NCI-H1092 (cell line): ENCODE results near the gene CMTM6.
"Not testable (repeated sequence)": the region's sequence is repeated elsewhere in the genome, so short reads cannot be mapped to it uniquely, and the experiment has no call there.

Experiments
- DNase-seq: peaks from one replicate; lab custom pipeline; 2025; lab: John Stamatoyannopoulos, UW

The CMTM6 gene

GRCh38 chr3:32447865-32448400 lies 54.7 kb downstream of the CMTM6 start:
- DNase-seq, result no peak

DNA sequence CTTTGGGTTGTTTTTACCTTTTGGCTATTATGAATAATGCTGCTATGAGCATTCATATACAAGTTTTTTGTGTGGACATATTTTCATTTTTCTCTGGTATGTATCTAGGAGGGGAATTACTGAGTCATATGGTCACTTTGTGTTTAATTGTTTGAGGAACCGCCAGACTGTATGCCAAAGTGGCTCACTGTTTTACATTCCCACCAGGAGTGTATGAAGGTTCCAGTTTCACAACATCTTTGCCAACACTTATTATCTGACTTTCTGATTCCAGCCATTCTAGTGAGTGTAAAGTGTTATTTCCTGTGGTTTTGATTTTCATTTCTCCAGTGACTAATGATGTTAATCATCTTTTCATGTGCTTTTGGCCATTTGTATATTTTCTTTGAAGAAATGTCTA lies 59.2 kb downstream of the CMTM6 start:
- DNase-seq, result no peak

- DNase-seq, result no peak
Measured at GRCh38 chr3:32442766-32443165, 59.9 kb downstream of the CMTM6 start.

GRCh38 chr3:32440611-32441350 lies 61.9 kb downstream of the CMTM6 start:
- DNase-seq, result no peak

DNA sequence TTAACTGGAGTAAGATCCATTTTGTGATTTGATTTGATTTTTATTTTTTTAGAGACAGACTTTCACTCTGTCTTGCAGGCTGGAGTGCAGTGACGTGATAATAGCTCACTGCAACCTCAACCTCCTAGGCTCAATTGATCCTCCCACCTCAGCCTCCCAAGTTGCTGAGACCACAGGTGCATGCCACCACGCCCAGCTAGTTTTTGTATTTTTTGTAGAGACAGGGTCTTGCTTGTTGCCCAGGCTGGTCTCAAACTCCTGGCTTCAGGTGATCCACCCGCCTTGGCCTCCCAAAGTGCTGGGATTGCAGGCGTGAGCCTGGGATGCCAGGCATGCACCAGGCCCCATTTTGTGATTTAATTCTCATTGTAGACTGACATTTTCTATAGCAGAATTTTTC lies 63.2 kb downstream of the CMTM6 start:
- not testable (repeated sequence) for DNase-seq

DNA sequence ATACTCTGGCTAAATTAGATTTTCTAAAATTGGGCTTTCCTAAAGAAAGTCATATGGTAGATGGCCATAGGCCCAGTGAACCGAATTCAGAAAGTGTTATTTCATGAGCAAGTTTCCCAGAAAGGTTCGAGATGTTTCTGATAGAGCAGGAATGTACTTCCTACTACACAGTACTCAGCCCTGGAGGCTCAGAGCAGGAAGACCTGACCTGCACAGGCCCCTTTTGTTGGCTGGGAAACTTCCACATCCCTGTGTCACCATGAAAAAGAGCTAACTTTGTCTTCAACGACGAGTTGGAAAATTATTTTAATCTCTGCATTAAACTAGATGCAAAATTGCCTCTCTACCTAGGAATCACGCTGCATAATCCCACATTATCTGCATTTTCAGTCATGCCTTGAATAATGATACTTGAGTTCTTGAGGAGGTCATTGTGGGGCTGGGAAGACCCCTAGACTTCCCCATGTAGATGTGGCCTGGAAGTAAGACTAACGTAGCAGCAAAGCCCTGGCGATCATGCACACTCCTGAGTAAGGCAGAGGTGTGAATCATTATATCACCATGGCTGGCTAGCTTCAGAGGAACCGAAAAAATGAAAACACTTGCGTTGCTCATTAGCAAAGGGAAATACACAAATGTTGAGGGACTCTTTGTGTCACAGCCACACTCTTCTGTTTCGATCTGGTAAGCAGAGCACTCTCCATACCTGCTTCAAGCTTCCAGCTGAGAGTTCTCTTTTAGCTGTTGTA lies 63.9 kb downstream of the CMTM6 start:
- DNase-seq, result no peak

DNA sequence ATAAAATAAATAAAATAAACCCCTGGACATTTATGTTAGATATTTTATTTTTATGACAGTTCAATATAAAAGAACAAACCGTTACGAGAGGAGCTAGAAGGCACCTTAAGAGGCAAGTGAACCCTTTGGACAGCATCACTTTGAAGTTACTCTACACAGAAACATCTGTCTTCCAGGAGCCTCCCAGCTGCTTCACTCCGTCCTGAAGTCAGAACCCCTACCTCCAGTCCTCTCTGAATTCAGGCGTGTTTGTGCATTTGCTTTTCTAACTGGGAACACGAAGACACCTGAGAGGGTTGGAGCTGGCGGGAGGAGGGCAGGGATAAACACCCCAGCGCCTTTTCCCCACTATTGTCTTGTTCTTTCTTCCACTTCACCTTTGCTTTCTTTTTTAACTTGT lies 64.8 kb downstream of the CMTM6 start:
- no peak for DNase-seq

GRCh38 chr3:32436816-32437189 lies 65.8 kb downstream of the CMTM6 start:
- no peak for DNase-seq

GRCh38 chr3:32435911-32436815 lies 66.5 kb downstream of the CMTM6 start:
- no peak for DNase-seq

- no peak for DNase-seq
Measured at GRCh38 chr3:32434206-32434605, 68.4 kb downstream of the CMTM6 start.

DNA sequence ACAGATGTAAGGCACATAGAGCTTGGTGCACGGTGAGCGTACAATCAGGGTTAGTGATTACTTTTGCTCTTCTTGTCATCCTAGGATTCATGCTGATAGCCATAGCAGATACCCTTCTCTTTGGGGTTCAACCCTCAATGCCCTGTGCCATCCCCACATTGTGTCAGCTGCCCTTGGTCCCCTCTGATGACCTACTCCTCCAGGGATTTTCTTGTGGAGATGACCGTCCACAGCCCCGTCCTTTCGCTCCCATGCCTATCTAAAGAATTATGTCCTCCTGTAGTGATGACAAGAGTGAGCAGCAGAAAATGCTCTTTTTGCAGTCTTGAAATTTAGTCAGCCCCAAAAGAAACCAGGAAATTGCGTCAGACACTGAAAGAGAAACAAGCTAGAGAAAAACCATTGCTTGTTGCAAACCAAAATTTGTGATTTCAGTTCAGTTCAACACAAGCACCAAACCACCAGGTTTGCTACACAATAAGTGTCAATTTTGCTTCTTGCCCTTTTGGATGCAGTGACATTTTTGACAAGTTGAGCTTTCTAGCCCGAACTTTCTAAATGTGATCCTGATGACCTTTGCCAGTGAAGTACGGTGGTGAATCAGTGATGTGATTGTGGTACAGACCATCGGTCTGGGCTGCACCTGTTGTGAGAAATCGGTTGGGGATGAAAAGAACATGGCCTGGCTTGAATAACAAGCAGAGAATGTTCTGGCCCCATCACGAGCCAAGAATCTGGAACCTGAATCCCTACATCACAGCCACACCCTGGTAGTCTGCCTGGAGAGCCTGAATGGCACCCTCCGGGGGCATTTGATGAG lies 69.7 kb downstream of the CMTM6 start:
- no peak for DNase-seq

DNA sequence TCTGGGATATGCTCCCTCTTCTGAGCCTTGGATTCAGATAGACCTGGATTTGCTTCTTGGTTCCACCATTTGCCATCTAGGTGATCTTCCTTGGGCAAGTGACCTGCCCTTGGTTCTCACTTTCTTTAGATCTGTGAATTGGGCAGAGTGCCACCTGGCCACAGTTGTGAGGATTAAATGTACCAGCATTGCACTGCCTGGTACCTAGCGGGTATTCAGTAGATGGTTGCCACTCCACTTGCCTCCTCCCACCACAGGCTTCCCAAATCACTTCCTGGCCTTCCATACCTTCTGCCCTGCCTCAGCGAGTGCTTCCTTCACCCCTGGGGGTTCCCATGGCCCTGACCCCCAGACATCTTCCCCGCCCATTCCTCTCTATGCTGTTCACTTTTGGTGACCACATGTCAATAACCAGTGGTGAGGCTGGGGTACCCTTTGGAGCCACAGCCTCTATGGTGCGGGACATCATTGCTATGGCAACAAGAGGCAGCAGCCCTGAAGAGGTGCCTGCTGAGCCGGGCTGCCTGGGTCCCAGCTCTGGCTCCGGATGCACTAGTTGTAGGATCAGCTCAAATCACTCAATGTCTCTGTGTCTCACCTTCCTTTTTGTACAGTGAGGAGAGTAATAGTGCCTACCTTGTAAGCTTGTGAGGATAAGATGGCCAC lies 70.5 kb downstream of the CMTM6 start:
- DNase-seq, result no peak

- no peak for DNase-seq
Measured at GRCh38 chr3:32431481-32431880, 71.2 kb downstream of the CMTM6 start.
